ENCODE measurements around the gene CPA4.

Gene CPA4

DNA sequence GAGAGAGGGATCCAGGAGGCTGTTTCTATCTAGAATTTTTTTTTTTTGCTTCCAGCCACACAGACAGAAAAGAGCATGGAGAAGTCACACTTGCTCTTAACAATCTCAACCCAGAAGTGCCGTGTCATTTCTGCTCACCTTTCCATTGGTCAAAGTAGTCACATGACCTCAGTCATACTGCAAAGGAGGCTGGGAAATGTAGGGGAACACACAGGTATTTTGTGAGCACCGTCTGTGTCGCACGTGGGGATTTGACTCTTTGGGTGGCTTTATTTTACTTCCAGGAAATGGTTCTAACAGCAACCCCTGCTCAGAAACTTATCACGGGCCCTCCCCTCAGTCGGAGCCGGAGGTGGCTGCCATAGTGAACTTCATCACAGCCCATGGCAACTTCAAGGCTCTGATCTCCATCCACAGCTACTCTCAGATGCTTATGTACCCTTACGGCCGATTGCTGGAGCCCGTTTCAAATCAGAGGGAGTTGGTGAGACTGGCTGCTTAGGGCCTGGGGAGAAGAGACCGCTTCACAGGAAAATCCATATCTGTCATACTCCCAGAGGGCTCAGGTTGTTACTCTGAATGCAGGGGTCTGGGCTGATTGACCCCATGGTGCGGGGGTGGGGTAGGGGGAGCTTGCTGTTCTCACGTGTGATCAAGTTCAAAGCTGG lies 74.3 kb downstream of the CPA4 start:
- DNase-seq: no peak

DNA sequence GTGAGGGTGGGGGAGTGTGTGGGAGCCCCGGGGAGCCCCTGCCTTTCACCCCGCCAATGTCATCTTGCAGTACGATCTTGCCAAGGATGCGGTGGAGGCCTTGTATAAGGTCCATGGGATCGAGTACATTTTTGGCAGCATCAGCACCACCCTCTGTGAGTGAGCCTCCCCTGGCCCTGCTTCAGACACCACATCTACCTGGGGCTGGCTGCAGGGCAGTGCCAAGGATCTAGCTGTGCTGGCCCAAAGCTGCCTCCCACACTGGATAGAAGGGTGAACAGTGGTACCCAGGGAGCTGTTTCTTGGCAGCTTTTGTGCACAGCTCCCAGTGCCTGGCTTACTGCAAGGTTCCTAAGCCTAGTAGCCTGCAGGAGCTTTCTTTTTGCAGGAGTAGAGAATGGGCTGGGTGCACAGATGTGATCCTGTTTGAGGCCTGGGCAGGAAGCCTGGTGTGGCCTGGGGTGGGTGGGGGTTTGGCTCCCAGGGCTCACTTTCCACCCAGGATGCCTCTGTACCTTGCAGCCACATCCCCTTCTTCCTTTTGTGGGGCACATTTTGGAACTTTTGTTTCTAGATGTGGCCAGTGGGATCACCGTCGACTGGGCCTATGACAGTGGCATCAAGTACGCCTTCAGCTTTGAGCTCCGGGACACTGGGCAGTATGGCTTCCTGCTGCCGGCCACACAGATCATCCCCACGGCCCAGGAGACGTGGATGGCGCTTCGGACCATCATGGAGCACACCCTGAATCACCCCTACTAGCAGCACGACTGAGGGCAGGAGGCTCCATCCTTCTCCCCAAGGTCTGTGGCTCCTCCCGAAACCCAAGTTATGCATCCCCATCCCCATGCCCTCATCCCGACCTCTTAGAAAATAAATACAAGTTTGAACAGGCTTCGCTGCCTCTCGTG lies 75.1 kb downstream of the CPA4 start:
- DNase-seq: no peak

DNA sequence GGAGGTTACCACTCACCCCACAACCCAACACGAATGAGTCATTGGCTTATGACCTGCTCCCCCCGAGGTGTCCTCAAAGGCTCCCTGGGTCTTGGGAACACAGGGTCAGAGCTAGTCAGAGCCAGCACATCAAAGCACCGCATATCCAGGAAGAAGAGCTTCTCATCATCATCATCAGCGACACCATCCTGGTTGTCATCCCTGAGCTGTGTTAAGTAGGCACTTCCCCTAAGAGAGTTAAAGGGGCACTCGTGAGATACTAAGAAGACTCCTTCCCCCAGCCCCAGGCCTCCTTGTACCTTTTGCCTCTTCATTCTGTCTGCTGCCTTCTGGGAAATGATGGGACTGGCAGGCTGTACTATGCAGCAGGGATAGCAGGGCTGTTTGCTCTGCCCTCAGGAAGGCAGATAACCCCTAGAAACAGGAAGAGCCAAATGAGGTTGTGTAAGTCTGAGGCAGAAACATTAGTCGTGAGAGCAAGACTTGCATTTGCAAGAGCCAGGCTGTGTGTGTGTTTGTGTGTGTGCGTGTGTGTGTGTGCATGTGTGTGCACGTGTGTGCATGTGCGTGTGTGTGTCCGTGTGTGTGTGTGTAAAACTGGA lies 76.2 kb downstream of the CPA4 start:
- peak; percentile 28 to 45 (median 42) for DNase-seq

DNA sequence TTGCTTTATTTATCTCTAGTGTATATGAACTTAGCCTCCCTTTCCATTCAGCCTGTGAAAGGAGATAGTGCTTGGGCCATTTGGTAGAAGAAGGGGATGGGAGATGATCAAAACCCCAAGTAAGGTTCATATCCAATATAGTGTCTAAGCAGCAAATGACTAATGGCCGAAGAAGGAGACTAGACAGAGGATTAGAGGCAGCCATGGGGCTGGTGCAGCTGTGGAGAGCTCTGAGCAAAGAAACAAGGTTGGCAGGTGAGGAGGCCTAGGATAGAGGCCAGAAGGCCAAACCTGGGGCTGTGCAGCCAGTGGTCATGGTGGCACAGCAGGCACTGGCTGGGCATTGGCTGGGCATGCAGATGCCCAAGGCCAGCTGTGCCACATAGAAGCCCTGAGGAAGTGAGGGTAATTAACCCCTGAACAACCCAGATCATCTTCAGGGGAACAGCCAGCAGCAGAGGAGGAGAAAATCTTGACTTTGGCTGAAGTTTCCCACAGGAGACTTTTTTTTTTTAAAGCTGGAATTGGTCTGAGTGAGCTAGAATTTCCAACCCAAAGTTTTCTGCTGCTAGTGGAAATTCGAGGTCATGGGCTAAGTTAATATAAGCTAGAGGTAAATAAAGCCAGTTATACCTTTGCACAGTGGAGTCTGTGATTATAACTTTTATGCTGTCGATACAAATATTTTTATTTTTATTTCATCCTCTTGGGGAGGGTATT lies 77.0 kb downstream of the CPA4 start:
- DNase-seq: no peak

DNA sequence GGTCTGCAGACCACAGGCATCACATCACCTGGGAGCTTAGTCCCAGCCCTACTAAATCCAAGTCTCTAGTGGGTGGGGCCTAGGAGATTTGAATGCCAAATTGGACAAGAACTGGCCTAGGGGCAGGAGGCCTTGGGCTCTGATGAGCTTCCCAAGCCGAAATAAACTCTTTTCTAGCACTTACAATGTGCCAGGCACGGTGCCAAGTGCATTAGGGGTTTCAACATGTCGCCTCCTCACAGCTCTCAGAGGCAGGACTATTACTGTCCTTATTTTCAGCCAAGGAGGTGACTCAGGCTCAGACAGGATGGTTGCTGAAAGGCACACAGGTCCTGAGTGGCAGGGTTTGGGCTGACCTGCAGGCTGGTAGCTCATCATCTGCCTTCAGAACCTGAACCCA lies 78.1 kb downstream of the CPA4 start:
- no peak for DNase-seq

DNA sequence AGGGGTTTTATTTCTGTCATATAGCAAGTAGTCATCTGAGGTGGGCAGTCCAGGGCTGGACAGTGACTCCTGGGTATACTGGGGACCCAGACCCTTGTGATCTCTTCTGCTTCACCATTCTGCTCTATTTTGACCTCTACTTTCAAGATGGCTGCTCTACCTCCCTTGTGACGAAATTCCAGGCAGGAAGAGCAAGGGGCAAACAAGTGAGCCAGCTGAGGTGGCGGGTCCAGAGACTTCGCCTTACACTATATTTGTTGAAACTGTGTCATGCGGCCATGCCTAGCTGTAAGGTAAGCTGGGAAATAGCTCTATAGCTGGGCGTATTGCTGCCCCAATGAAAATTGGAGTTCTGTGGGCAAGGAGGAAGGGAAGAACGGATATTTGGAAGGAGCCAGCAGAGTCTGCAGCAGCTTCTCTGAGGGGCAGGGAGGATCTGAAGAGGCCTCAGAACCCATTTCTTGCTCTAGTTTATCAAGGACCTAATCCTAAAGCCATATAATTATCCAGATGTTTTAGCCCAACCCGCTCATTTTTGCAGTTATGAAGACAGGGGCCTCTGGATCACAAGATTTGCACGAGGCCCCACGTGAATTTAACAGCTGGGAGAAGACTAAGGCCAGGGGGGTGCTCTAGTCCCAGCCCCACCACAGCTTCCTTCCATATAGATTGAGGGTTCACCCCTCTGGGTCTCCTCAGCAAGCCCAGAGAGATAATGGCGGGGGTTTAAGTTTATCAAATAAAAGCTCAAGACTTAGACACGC lies 79.6 kb downstream of the CPA4 start:
- DNase-seq: no peak

All from suppressor macrophage treated with lipopolysaccharide for 1 hour (primary cell).